Measurements from ENCODE around the gene NPHP3.
"Not testable (repeated sequence)": the region's sequence is repeated elsewhere in the genome, so short reads cannot be mapped to it uniquely, and the experiment has no call there.

The NPHP3 gene, protein sequence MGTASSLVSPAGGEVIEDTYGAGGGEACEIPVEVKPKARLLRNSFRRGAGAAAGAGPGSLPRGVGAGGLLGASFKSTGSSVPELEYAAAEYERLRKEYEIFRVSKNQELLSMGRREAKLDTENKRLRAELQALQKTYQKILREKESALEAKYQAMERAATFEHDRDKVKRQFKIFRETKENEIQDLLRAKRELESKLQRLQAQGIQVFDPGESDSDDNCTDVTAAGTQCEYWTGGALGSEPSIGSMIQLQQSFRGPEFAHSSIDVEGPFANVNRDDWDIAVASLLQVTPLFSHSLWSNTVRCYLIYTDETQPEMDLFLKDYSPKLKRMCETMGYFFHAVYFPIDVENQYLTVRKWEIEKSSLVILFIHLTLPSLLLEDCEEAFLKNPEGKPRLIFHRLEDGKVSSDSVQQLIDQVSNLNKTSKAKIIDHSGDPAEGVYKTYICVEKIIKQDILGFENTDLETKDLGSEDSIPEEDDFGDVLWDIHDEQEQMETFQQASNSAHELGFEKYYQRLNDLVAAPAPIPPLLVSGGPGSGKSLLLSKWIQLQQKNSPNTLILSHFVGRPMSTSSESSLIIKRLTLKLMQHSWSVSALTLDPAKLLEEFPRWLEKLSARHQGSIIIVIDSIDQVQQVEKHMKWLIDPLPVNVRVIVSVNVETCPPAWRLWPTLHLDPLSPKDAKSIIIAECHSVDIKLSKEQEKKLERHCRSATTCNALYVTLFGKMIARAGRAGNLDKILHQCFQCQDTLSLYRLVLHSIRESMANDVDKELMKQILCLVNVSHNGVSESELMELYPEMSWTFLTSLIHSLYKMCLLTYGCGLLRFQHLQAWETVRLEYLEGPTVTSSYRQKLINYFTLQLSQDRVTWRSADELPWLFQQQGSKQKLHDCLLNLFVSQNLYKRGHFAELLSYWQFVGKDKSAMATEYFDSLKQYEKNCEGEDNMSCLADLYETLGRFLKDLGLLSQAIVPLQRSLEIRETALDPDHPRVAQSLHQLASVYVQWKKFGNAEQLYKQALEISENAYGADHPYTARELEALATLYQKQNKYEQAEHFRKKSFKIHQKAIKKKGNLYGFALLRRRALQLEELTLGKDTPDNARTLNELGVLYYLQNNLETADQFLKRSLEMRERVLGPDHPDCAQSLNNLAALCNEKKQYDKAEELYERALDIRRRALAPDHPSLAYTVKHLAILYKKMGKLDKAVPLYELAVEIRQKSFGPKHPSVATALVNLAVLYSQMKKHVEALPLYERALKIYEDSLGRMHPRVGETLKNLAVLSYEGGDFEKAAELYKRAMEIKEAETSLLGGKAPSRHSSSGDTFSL (N-terminal part only)

DNA sequence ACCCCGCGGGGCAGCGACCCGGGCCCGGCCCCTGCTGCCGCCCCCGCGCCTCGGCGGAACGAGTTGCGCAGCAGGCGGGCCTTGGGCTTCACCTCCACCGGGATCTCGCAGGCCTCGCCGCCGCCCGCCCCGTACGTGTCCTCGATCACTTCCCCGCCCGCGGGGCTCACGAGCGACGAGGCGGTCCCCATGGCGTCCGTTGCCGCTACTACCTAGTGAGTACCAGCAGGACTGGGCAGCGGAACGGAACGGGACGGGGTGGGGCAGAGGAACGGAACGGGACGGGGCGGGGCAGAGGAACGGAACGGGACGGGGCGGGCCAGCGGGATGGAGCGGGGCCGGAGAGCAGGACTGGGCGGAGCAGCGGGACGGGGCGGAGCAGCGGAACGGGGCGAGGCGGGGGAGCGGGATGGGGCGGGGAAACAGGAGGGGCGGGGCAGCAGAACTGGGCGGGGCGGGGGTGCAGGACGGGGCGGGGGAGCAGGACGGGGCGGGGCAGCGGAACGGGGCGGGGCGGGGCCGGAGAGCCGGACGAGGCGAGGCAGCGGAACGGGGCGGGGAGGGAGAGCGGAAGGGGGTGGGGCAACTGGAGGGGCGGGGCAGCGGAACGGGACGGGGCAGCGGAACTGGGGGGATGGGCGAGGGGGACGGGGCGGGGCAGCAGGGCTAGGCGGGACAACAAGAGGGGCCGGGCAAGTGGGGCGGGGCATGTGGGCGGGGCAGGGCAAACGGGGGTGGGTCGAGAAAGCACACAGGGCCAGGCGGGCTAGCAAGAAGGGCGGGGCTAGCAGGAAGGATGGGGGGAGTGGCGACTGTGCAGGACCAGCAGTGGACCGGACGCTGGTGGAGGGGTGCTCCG, at the start of gene NPHP3:
Gene NPHP3, minus strand, starts transcription at position 245 of the 859 bp plus-strand sequence. Its CDS starts 54 bp downstream, at position 191.
- peak; percentile 64 for DNase-seq (ENCODE audit: low read depth)

DNA sequence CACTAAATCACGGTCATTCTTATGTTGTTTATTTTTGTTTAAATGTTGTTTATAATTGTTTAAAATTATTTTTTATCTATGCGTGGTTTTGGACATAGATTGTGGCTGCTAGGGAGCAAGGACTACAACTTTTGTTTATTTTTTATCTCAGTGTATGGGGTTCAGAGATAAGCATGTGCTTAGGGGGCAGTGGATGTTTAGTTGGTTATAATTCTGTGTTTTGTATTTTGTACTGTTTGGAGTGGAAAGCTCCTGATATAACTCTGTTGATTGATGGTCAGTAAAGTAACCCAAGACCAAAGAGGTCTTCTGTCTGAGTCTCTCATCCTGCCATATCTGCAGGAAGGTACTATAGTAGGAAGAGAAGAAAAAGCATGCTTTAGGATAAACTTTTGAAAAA, 36.5 kb upstream of the NPHP3 start:
- no peak for DNase-seq (ENCODE audit: low read depth)

DNA sequence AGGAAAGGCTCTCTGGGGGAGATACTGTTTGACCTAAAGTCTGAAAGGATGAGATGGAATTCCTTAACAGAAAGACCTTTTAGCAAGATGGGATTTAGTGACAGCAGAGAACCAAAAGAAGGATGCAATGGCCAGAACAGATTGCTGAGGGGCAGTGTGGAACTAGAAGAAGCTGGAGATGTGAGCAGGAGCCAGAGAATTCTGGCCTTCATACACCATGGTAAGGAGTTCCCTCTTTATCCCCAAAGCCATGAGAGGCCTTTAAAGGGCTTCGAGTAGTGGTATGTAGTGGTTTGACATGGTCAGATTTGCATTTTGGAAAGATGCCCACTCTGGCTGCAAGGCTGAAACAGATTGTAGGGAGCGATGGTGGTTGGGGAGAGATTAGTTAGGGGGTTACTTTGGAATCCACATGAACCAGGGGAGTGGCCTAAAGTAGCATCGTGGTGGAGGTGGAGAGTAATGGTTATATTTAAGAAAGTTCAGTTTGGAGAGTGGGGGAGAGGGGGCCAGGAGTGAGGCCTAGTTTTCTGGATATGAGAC, 34.0 kb upstream of the NPHP3 start:
- no peak for DNase-seq (ENCODE audit: low read depth)

DNA sequence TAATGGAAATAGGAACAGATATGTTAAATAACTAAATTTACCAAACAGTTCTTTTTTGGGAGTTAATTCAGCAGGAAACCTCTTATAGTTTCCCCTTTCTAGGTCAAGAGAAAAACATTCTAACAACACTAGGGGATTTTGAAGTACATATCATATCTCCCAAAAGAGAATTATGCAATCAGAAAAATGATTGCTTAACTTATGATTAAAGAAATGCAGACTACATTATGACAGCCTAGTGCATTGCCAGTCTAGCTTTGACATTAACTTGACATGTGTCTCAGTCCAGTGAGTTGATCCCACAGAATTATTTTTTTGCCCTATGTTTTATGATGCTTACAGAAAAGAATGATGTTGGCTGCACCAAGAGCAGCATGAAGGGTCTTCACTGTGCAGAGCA, 31.7 kb upstream of the NPHP3 start:
- no peak for DNase-seq (ENCODE audit: low read depth)

DNA sequence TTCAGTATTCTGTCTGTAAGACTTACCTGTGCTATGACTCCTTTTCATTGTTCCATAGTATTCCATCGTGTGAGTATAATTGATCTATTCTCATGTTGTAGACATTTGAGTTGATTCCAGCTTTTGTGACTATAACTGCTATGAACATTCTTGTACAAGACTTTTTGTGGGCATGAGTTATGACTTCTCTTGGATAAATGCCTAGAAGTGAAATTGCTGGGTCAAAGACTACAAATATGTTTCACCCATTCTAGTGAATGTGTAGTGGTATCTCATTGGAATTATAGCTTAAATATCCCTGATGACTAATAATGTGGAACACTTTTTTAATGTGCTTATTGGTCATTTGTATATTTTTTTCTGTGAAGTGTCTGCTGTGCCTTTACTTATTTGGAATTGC, 27.6 kb upstream of the NPHP3 start:
- no peak for DNase-seq (ENCODE audit: low read depth)

DNA sequence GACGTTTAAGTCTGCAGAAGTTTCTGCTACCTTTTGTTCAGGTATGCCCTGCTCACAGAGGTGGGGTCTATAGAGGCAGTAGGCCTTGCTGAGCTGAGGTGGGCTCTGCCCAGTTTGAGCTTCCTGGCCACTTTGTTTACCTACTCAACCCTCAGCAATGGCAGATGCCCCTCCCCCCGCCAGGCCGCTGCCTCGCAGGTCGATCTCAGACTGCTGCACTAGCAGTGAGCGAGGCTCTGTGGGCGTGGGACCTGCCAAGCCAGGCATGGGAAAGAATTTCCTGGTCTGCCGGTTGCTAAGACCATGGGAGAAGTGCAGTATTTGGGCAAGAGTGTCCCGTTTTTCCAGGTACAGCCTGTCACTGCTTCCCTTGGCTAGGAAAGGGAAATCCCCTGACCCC, 24.5 kb upstream of the NPHP3 start:
- not testable (repeated sequence) for DNase-seq (ENCODE audit: low read depth)

DNA sequence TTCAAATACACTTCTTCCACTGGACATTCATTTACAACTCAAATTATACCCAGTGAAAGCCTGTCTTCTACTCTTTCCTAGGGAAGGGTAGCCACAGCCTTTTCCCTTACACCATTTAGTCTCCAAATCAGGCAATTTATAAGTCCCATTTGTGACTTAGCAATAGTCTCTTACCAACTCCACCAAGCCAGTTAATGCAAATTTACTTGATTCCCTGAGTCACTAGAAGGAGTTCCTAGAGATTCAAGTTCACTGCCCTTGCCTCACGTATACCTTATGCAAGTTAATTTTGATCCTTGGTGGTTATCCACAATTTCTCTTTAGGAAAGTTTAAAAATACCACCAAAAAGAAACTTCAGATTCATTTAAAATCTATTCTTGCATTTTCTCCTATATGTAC, 16.1 kb upstream of the NPHP3 start:
- DNase-seq (ENCODE audit: low read depth): no peak

DNA sequence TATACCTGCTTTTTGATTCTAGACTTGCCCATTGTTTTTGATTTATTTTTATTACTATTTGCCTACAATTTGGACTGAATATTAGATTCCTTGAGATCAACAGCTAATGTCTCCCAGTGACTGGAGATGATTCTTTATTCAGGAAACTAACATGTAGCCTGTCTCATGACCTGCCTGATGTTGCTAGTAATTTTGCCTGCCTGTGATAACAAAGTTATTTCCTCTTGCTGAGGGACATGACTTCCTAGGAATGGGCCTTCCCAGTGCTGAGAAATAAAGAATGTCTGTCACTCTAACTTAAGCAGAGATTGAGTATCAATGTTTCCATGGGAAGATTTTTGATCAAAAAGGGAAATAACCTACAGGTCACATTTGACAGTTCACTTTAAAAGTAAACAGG, 13.4 kb upstream of the NPHP3 start:
- DNase-seq (ENCODE audit: low read depth): no peak

DNA sequence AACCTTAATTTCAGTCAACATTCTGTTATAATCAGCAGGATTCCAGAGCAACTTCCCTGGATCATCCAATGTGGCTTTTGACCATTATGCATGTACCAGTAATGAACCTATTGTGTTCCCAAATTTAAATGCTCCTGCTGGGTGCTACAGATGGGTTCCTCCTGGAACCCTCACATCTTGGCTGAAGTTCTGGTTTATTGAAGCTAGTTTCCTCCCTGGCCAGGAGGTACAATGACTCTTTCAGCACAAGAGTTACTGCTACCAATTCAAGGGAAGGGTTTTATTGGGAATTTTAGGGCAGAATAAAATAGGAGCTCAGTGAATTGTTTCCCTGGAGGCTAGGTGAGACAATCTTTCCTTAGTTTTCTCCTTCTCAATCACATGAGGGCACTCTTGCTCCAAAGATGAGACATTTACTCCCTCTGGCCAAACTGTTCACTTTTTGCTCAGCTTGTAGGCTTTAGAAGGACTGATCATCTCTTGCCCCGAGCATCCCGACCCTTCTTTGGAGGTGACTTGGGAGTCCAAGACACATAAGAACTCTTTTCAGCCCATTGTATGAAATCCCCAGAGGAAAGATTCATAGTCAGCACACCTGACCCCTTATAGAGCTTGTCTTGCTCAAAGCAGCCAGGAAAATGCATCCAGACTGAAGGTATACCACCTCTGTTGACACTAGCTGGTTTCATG, 8.8 kb upstream of the NPHP3 start:
- DNase-seq (ENCODE audit: low read depth): peak; percentile 13

DNA sequence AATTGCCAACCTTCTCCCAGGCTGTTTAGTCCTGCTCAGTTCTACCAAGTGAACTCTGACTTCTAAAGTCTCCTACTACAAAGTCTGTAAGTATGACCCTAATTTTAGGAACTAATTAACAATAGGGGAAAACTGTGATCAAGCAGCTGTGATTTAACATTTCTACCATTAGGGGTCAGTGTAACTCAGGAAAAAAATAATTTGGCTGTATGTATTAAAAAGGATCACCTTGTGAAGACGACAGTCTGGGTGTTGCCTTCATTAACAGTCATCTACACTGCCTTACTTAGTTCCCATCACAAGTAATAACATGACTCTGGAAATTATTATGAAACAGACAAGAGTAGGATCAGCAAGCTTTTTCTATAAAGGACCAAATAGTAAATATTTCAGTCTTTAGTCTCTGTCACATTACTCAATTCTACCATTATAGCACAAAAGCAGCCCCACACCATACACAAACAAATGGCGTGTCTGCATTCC, 4.2 kb upstream of the NPHP3 start:
- peak; percentile 11 for DNase-seq (ENCODE audit: low read depth)

DNA sequence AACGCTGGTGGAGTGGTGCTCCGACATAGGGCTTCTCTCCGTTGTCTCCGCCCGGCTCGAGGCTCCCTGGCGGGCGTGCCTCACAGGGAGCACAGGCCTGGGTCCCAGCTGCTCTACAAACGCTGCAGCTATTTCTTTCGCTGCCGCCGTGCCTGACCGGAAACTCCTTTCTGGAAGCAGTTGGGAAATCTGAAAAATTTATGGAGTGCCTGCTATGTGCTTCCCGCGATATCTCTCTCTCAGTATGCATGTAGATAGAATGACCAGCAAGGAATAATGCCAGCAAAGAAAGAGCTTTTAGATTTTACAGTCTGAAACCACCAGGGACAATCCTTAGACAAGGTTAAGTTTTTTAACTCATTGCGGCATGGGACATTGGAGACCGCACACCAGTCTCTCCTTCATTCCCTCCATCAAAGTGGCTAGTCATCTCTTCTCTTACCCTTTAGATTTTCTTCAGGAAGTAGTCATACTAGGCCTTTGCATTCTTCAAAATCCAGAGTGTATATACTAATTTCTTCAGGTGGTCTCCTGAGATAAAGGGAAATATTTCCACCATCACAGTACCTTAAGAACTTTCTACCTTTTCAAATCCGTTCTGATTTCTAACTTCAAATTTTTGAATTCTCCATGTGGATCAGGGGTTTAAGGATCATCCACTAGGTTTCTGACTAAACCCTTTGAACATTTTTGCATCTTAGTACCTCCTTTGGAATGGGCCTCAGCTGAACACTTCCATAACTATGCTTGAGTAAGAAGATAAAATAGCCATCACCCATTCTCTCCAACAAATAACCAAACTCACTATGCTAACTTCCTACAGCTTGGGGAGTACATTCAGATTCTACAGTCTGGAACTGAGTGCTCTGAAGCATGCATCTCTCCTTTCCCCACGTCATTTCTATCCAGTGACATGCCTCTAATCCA, 1.1 kb upstream of the NPHP3 start:
- DNase-seq (ENCODE audit: low read depth): no peak

DNA sequence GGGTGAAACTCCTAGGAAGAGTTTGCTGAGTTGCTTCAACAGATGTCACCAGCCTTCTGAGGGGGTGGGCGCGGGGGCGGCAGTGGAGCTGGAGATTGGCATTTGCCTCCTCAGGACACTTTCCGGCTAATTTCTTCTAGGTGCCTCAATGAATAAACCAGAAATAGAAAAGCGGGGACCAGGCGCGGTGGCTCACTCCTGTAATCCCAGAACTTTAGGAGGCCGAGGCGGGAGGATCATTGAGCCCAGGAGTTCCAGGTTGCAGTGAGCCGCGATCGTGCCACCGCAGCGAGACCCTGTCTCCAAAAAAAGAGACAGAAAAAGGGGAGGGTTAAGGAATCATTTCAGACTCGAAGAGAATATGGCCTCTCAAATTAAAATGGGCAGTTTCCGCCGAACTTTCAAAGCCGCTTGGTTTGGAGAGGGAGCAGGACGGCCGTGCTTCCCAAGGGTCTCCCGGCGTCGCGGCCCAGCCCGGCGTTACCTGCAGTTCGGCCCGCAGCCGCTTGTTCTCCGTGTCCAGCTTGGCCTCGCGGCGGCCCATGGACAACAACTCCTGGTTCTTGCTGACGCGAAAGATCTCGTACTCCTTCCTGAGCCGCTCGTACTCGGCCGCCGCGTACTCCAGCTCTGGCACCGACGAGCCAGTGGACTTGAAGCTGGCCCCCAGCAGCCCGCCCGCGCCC, 587 bp downstream of the NPHP3 start:
- peak; percentile 16 for DNase-seq (ENCODE audit: low read depth)

DNA sequence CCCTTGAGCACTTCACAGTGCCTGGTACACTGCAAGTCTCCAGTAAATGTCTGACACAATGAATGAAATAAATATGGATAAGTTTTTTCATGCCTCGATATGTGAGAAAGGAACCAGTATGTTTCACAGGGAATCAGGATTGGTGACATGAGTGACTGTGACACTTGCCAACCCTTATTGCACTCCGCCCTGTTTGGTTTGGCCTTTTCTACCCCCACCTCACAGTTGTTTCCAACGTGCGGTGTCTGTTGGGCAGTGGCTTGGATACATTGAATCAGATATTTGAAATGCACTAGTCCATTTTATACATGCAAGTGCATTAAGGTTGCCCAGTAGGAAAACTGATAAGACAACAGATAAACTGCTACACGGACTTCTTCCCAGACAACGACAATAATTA, 2.0 kb downstream of the NPHP3 start:
- no peak for DNase-seq (ENCODE audit: low read depth)

DNA sequence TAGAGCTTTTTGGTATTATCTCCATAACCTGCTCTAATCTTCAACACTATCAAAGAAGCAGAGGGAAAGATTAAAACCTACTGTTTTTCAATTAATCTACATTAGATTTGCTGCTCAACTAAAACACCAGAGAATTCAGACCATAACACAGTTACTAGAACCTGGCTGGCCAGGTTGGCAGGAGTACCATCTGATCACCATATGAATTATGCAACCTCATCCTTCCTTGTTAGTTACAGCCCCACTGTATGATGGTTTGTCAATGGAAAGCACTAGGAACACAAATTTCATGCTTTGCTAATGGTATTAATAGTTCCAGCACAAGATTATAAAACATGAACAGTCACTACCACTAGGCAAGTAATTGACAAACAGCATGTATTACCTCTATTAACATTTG, 5.8 kb downstream of the NPHP3 start:
- DNase-seq (ENCODE audit: low read depth): no peak

DNA sequence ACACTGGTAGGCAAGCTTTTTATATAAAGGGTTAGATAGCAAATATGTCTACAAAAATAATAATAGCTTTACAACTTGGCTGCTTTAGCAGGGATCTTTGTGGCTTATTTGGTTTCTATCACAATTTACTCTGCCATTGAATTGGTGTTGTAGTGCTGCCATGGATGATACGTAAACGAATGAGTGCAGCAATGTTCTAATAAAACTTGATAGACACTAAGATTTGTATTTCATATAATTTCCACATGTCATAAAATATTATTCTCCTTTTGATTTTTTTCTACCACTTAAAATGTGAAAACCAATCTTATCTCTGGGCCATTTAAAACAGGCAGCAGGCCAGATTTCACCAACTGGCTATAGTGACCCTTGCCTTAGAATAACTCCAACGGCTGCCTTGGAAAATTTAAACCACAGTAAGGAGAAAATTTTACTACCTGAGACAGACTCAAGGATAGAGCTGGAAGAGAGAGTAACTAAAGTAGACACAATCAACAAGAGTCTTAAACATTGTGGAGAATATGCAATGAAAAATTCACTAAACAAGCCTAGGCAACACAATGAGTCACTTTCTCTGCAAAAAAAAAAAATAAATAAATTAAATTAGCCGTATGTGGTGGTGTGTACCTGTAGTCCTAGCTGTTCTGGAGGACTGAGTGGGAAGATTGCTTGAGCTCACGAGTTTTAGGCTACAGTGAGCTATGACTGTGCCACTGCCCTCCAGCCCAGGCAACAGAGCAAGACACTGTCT, 8.1 kb downstream of the NPHP3 start:
- no peak for DNase-seq (ENCODE audit: low read depth)

DNA sequence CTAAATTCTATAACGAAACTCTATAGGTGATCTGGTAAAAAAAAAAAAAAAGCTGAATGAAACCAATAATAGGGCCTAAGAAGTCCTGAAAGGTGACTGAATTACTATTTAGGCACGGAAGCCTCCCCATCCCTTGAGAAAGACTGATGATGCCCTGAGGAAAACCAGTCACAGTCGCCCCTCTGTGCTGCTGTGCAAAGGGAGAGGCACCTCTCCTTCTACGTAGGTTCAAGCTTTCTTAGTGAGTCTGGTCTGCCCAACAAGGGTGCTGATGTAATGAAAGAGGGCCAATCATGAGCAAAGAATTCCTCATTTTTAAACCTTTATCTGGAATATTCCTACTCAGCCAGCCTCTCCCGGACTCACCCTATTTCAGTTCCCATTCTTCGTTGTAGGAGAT, 11.9 kb downstream of the NPHP3 start:
- DNase-seq (ENCODE audit: low read depth): no peak

DNA sequence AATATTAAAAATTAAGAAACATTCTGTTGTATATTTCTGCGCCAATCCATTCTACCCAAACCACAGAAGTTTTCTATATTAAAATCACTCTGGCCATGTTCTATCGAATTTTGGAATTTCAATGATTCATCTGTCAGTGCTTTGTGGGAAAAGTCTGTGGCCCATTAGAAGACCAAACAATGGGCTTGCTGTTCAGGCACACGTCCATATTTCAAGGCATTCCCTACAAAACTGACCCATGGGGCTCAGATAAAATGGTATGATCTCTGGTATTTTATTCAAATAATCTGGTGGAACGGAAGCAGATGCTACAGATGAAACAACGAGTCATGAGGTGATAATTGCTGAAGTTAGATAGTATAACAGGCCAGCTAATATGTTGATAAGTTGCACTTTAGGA, 12.4 kb downstream of the NPHP3 start:
- no peak for DNase-seq (ENCODE audit: low read depth)

DNA sequence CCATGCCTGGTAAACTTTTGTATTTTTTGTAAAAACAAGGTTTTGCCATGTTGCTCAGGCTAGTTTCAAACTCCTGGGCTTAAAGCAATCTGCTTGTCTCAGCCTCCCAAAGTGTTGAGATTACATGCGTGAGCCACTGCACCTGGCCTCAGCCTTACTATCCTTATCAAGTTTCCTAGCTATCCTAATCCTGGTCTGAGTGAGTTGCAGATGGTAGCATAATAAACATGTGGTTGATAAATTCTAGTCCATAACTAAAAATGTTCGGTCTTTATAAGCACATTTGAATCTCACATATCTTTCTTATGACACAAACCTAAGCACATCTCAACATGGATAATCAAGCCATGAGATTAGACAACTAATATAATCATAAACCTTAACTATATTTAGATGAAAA, 18.5 kb downstream of the NPHP3 start:
- no peak for DNase-seq (ENCODE audit: low read depth)
